CD4-positive, CD25-positive, alpha-beta regulatory T cell (primary cell): ENCODE measurements around the gene TTC39A. TPM values are rescaled to one million over a fixed set of nuclear protein-coding genes. Genes with fewer than 3 reads are reported as not detected.
"Not testable (repeated sequence)": the region's sequence is repeated elsewhere in the genome, so short reads cannot be mapped to it uniquely, and the experiment has no call there.

Experiments
- ATAC-seq, 2 donors: fragments of 150-1000 bp; cut with Tn5 transposase; one replicate each; pipeline ENCODE4 v1.10.0; 2021; ENCODE audit warnings: low read depth in 2 of 2, moderate number of reproducible peaks in 2 of 2, moderate library complexity in 1 of 2
- DNase-seq, 3 donors: peaks; one replicate each; pipeline versions ENCODE4 v3.0.0 to v3.0.0-alpha.2; 2012 to 2022; ENCODE audit warnings: mixed read lengths in 1 of 3
- H3K27ac ChIP-seq: one replicate; pipeline ENCODE4 v1.7.0; 2013; ENCODE audit warnings: mild to moderate bottlenecking, low read length; ENCODE audit not compliant: insufficient read depth, poor library complexity, severe bottlenecking
- H3K27me3 ChIP-seq: one replicate; pipeline ENCODE4 v1.7.0; 2013; ENCODE audit warnings: low read length; ENCODE audit not compliant: control insufficient read depth, insufficient read depth
- H3K36me3 ChIP-seq: one replicate; pipeline ENCODE4 v1.7.0; 2013; ENCODE audit warnings: mild to moderate bottlenecking, low read length, moderate library complexity; ENCODE audit not compliant: control insufficient read depth, insufficient read depth
- H3K4me1 ChIP-seq: 2 replicates; pipeline ENCODE4 v1.7.0; 2013; ENCODE audit warnings: mild to moderate bottlenecking, low read length; ENCODE audit not compliant: insufficient read depth, control insufficient read depth, poor library complexity, severe bottlenecking
- H3K4me3 ChIP-seq: one replicate; pipeline ENCODE4 v1.7.0; 2013; ENCODE audit warnings: low read depth, mild to moderate bottlenecking, low read length, moderate library complexity
- H3K9me3 ChIP-seq, 2 experiments: 1 replicate in 1 of 2; 2 replicates in 1 of 2; pipeline ENCODE4 v1.7.0; 2013; ENCODE audit warnings: low read length in 2 of 2, mild to moderate bottlenecking in 1 of 2, moderate library complexity in 1 of 2; ENCODE audit not compliant: control insufficient read depth in 2 of 2
- H3K27ac Mint-ChIP-seq, 3 donors: one replicate each; pipeline ENCODE4 v1.8.0; 2020 to 2022; ENCODE audit warnings: mild to moderate bottlenecking in 3 of 3, mixed read lengths in 3 of 3, moderate library complexity in 2 of 3
- H3K27me3 Mint-ChIP-seq: one replicate; pipeline ENCODE4 v1.8.0; 2022; ENCODE audit warnings: mild to moderate bottlenecking, mixed read lengths
- H3K36me3 Mint-ChIP-seq: one replicate; pipeline ENCODE4 v1.8.0; 2020; ENCODE audit warnings: mixed read lengths
- H3K4me1 Mint-ChIP-seq, 4 donors: one replicate each; pipeline ENCODE4 v1.8.0; 2020 to 2022; ENCODE audit warnings: mixed read lengths in 4 of 4, mild to moderate bottlenecking in 1 of 4
- H3K4me3 Mint-ChIP-seq, 4 donors: one replicate each; pipeline ENCODE4 v1.8.0; 2020 to 2022; ENCODE audit warnings: mild to moderate bottlenecking in 4 of 4, mixed read lengths in 4 of 4, moderate library complexity in 3 of 4
- H3K9me3 Mint-ChIP-seq, 7 donors: one replicate each; pipeline ENCODE4 v1.8.0; 2020 to 2022; ENCODE audit warnings: mixed read lengths in 7 of 7, mild to moderate bottlenecking in 3 of 7, moderate library complexity in 2 of 7
- polyA plus RNA-seq, 4 donors: library from polyadenylated mRNA; unstranded; fragments of 300-500 nt; fragmentation: Illumina TruSeq; gene quantifications; one replicate each; pipeline ENCODE4 v1.2.3, GENCODE V29; 2021
- total RNA-seq: library from RNA; stranded (reverse); gene quantifications from one replicate; pipeline ENCODE4 v1.2.3, GENCODE V29; 2022

TTC39A gene
- total and polyA plus RNA-seq, 5 donors from 2014 or later = 0.09 TPM; not detected in 4

DNA sequence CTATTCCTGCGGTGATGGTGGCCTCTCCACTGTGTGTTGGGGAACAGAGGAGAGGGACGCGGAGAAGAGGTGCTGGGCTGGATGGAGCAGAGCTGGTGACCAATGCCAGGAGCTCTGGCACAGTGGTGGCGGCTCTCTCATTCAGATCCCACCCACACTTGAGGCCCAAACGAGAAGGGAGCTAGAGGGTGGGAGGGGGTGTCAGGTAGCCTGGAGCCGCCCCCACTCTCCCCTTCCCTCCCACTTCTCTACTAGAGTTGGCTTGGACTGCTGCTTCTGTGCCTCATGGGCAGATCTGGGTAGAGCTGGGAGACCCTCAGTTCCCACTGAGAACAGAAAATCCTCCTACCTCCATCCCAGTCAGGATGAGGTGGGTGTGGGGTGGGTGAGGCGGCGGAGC, 3.5 kb downstream of the TTC39A start:
- no peaks in the 10 kb centered on the region for H3K36me3 ChIP-seq
- H3K27me3 ChIP-seq = peaks cover 16% of the 10 kb centered on the region
- no peak overlapping the region for H3K4me3 ChIP-seq
- Mint-ChIP-seq H3K4me1 (peaks cover 0 to 8% (median 4%) of the 10 kb centered on the region in 4 donors), H3K27me3 (peaks cover 42% of the 10 kb centered on the region), H3K27ac (no peak overlapping the region), H3K9me3 (peaks cover 0 to 3% (median 0%) of the 10 kb centered on the region in 7 donors), H3K4me3 (no peak overlapping the region), H3K36me3 (no peaks in the 10 kb centered on the region)
- H3K9me3 ChIP-seq = no peaks in the 10 kb centered on the region
- no peak for ATAC-seq
- no peak for DNase-seq
- H3K27ac ChIP-seq = no peak overlapping the region
- peaks cover 4% of the 10 kb centered on the region for H3K4me1 ChIP-seq

DNA sequence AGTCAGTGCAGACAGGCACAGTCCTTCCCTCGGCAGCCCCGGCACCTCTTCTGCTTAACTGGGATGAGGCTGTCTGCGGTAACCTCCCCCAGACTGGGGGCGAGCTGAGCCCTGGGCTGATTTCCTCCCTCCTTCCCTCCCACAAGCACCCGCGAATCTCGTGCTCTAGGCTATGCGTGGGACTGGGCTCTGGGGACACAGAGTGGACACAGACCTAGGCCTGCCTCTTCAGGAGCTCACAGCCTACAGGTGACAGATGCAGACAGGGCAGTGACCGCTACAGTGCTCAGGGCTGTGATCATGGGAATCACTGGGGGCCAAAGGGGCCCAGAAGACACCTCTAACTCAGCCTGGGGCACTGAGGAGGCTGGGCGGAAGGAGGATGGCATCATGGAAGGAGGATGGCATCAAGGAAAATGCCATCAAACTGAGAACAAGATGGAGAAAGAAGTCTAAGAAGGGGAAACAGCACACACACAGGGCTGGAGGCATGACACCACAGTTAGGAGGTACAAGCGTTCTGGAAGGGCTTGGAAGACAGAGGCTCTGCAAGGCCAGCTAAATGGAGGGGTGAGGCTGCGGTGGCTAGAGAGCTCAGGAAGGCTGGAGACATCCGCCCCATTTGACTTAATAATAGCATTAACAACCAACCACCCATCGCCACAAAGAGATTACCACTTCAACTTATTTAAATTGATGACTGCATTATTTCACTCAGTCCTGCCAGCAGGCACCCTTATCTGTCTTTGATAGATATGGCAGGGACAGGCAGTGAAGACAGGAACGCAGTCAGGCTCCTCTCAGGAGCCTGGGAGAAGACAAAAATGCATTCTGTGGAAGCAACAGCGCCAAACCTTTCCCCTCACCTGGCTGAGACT, 4.2 kb downstream of the TTC39A start:
- H3K9me3 ChIP-seq = no peaks in the 10 kb centered on the region
- Mint-ChIP-seq H3K36me3 (no peaks in the 10 kb centered on the region), H3K4me1 (peaks cover 0 to 6% (median 3%) of the 10 kb centered on the region in 4 donors)

DNA sequence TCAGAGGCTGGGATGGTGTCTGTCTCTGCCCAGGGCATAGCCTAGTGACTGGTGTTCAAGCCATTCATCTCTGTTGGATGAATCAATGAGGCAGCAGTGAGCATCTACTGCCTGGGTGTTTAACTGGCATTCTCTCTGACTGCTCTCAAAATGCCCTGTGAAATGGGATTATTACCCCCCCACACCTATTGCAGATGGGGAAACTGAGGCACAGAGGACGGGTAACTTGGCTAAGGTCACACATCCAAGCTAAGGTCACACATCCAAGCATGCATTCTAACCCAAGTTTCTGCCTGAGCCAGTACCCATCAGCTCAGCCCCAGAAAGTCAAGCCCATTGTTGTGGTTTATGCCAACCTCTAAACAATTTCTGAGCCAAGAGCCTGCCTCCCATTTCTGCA, 5.0 kb downstream of the TTC39A start:
- H3K9me3 ChIP-seq = no peaks in the 10 kb centered on the region
- no peaks in the 10 kb centered on the region for H3K36me3 ChIP-seq
- DNase-seq = no peak
- Mint-ChIP-seq H3K4me1 (peaks cover 0 to 2% (median 0%) of the 10 kb centered on the region in 4 donors), H3K4me3 (peak overlapping the region in 1 of 4 donors; percentile 45), H3K27ac (no peak overlapping the region), H3K9me3 (peaks cover 0 to 2% (median 0%) of the 10 kb centered on the region in 7 donors), H3K36me3 (no peaks in the 10 kb centered on the region), H3K27me3 (peaks cover 29% of the 10 kb centered on the region)
- peaks cover 11% of the 10 kb centered on the region for H3K27me3 ChIP-seq
- ATAC-seq = no peak
- no peak overlapping the region for H3K27ac ChIP-seq
- H3K4me3 ChIP-seq = no peak overlapping the region
- no peaks in the 10 kb centered on the region for H3K4me1 ChIP-seq

More for the DNA sequence above, 4.2 kb downstream of the TTC39A start:
- no peak overlapping the region for H3K27ac ChIP-seq
- peaks cover 13% of the 10 kb centered on the region for H3K27me3 ChIP-seq
- H3K36me3 ChIP-seq = no peaks in the 10 kb centered on the region
- no peak for ATAC-seq
- peaks cover 35% of the 10 kb centered on the region for H3K27me3 Mint-ChIP-seq
- no peak overlapping the region for H3K4me3 ChIP-seq
- H3K4me3 Mint-ChIP-seq = no peak overlapping the region
- peaks cover 0 to 2% (median 0%) of the 10 kb centered on the region in 7 donors for H3K9me3 Mint-ChIP-seq
- peaks cover 4% of the 10 kb centered on the region for H3K4me1 ChIP-seq
- H3K27ac Mint-ChIP-seq = no peak overlapping the region
- no peak for DNase-seq

DNA sequence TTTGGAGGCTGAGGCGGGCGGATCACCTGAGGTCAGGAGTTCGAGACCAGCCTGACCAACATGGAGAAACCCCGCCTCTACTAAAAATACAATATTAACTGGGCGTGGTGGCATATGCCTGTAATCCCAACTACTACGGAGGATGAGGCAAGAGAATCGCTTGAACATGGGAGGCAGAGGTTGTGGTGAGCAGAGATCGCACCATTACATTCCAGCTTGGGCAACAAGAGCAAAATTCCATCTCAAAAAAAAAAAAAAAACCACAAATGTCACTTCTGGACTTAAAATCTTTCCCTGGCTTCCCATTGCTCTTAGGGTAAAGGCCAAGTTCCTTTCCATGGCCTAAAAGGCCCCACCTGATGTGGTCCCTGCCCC, 5.4 kb downstream of the TTC39A start:
- not testable (repeated sequence) for H3K4me3 ChIP-seq, ATAC-seq, DNase-seq, H3K36me3 Mint-ChIP-seq, H3K9me3 Mint-ChIP-seq, H3K27ac ChIP-seq, H3K36me3 ChIP-seq, H3K4me1 Mint-ChIP-seq, H3K27ac Mint-ChIP-seq, H3K4me1 ChIP-seq, H3K9me3 ChIP-seq
- Mint-ChIP-seq H3K27me3 (peaks cover 29% of the 10 kb centered on the region), H3K4me3 (peak overlapping the region in 1 of 4 donors; percentile 45)
- H3K27me3 ChIP-seq = peaks cover 11% of the 10 kb centered on the region

DNA sequence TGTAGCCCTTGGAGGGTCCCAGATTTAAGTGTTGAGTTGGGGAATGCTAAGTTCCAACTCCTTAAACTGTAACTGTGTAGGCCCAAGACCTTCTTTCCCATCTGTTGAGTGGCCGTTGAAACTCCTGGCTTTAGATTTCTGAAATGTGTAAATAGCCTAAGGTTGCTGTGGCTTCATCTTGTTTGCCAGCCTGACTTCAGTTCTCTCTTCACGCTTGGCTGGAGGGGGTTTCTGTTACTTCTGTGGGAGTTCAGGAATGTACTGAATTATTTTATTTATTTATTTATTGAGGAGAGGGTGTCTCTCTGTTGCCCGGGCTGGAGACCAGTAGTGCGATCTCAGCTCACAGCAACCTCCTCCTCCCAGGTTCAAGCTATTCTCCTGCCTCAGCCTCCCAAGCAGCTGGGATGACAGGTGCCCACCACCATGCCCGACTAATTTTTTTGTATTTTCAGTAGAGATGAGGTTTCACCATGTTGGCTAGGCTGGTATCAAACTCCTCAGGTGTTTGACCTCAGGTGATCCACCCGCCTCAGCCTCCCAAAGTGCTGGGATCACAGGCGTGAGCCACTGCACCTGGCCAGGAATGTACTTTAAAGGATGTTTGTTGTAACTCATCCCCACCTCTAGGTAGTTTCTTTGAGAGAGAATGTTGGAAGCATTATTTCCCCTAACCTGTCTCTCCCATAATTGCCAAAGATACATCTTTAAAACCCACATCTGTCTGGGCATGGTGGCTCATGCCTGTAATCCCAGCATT, 5.9 kb downstream of the TTC39A start:
- Histone ChIP-seq H3K27me3 (peaks cover 11% of the 10 kb centered on the region), H3K9me3 (no peaks in the 10 kb centered on the region), H3K4me3 (no peak overlapping the region), H3K27ac (no peak overlapping the region), H3K36me3 (no peaks in the 10 kb centered on the region), H3K4me1 (no peaks in the 10 kb centered on the region)
- Mint-ChIP-seq H3K4me1 (no peaks in the 10 kb centered on the region), H3K4me3 (no peak overlapping the region), H3K36me3 (no peaks in the 10 kb centered on the region), H3K27ac (no peak overlapping the region), H3K9me3 (peaks cover 0 to 2% (median 0%) of the 10 kb centered on the region in 7 donors), H3K27me3 (peaks cover 24% of the 10 kb centered on the region)
- ATAC-seq (no peak), DNase-seq (no peak)

DNA sequence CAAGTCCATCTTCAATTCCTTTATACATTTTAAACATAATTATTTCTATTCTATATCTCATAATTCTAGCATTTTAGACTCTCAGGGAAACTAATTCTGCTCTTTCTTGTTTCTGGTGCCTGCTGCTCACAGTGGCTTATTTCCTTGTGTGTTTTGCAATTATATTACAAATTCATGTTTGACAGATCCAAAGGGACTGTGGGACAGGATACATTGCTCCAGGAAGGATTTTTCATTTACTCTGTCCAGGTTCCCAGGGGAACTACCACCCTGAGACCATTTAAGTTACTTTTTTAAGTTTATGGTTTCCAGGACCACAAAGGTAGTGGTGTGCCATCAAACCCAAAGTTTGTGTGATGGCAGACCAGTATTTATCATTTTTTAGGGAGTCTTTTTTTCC, 6.6 kb downstream of the TTC39A start:
- Histone ChIP-seq H3K36me3 (no peaks in the 10 kb centered on the region), H3K9me3 (no peaks in the 10 kb centered on the region), H3K4me1 (no peaks in the 10 kb centered on the region), H3K27me3 (peaks cover 7% of the 10 kb centered on the region), H3K27ac (no peak overlapping the region), H3K4me3 (no peak overlapping the region)
- H3K4me3 Mint-ChIP-seq = no peak overlapping the region
- no peak for ATAC-seq
- no peak for DNase-seq
- H3K9me3 Mint-ChIP-seq = peaks cover 0 to 2% (median 0%) of the 10 kb centered on the region in 7 donors
- no peaks in the 10 kb centered on the region for H3K4me1 Mint-ChIP-seq
- no peak overlapping the region for H3K27ac Mint-ChIP-seq
- peaks cover 23% of the 10 kb centered on the region for H3K27me3 Mint-ChIP-seq
- H3K36me3 Mint-ChIP-seq = no peaks in the 10 kb centered on the region

DNA sequence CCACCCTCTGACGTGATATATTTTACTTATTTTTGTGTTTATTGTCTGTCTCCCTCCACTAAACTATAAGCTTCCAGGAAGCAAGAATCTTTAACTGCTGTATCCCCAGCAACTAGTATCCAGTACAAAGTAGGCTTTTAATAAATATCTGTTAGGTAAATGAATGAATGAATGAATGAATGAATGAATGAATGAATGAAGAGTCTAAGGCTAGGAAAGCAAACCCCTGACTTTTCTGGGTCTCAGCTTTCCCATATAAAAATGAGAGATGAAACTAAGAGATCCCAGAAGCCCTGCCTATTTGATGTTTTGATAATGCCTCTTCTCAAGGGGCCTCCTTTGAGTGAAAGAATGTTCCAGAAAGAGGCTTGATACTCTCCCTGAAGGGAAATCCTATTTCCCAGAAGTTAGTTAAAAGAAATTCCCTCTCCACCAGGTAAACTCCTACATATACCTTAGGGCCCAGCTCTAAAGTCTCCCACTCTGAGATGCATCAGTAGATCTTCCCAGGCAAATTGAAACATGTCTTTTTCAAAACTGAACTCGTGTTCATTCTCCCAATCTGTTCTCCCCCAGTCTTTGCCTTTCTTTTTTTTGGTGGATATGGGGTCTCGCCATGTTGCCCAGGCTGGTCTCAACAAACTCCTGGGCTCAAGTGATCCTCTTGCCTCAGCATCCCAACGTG, 7.8 kb downstream of the TTC39A start:
- H3K36me3 Mint-ChIP-seq = no peaks in the 10 kb centered on the region
- DNase-seq (no peak), ATAC-seq (no peak)
- Histone ChIP-seq H3K27me3 (peaks cover 5% of the 10 kb centered on the region), H3K9me3 (no peaks in the 10 kb centered on the region), H3K4me3 (no peak overlapping the region), H3K4me1 (no peaks in the 10 kb centered on the region), H3K27ac (no peak overlapping the region), H3K36me3 (no peaks in the 10 kb centered on the region)
- no peak overlapping the region for H3K4me3 Mint-ChIP-seq
- H3K27me3 Mint-ChIP-seq = peaks cover 17% of the 10 kb centered on the region
- no peak overlapping the region for H3K27ac Mint-ChIP-seq
- no peaks in the 10 kb centered on the region for H3K4me1 Mint-ChIP-seq
- H3K9me3 Mint-ChIP-seq = peaks cover 0 to 2% (median 0%) of the 10 kb centered on the region in 7 donors
